ENCODE results near the gene S100A2.

The S100A2 gene

DNA sequence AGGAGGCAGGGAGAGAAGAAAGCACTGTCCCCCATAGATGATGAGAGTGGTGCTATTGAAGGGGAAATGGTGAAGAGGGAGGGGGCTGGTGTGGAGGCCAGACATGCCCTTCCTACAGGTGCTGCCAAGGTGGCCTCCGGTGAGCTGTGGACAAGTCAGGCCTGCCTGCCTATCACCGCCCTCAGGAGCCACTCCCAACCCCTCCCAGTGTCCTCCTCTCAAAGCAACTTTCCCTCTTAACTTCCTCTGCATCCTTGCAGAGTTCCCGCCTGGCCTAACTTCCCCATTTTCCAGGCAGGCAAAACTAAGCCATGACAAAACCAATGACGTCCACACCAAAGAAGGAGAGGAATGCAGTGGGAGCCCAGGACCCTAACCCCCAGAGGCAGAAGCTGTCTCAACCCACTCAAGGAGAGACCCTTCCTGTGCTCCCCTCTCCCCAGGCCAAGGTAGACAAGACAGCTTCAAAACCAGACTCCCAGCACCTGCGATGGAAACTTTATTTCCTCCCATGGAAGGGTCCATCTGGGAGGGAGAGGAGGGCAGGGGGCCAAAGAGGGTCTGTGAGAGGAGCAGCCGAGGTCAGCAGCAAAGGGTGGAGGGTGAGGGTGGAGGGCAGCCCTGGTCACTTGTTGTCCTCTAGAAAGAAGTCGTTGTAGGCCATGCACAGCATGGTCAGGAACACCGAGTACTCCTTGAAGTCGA lies 28.8 kb downstream of the S100A2 start:
- CTCF ChIA-PET, result interaction anchor here (5.7 to 14.8 kb wide), 5 partner anchors 9 to 34 kb away, joined by 50 to 333 read pairs (median 97); partner anchors contain the start of genes S100A2, S100A3 and S100A4

DNA sequence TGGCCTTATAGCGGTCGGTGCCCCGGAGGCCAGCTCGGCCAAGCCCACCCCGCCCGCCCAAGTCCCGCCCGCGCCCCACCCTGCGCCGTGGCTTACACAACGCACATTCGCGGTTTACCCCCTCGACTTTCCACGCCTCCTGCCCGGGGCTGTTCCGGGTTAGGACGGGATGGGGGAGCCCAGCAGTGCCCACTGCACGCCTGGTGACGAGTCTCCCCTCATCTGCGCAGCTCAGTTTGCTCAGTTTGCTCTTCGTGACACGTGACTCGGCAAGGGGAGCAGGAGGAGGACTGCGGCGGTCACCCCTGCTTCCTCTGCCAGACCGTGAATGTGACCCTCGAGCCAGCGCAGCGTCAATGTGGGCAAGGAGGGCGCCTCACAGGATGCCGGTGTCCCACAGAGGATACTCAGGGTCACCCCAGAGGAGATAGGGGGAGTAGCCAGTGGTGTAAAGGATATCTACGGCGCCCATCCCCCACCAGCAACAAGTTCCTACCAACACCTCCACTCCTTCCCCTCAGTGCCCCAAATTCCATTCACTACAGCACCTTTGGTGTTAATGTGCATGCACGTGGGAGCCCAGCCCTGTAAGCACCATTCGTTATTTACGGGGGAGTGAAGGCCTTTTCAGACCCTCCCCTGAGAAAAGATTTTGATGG lies 29.5 kb downstream of the S100A2 start:
- ChIA-PET CTCF (interaction anchor here (1.2 to 14.8 kb wide), 7 partner anchors 10 to 184 kb away, joined by 3 to 333 read pairs (median 80); partner anchors contain the start of genes S100A1, S100A13, S100A2 and S100A3), POLR2A (interaction anchor here (0.6 to 5.5 kb wide), 16 partner anchors 9 to 98 kb away, joined by 3 to 128 read pairs (median 4); partner anchors contain the start of genes CHTOP, S100A13, S100A16 and S100A2)
- TF ChIP-seq, protein P1, sequence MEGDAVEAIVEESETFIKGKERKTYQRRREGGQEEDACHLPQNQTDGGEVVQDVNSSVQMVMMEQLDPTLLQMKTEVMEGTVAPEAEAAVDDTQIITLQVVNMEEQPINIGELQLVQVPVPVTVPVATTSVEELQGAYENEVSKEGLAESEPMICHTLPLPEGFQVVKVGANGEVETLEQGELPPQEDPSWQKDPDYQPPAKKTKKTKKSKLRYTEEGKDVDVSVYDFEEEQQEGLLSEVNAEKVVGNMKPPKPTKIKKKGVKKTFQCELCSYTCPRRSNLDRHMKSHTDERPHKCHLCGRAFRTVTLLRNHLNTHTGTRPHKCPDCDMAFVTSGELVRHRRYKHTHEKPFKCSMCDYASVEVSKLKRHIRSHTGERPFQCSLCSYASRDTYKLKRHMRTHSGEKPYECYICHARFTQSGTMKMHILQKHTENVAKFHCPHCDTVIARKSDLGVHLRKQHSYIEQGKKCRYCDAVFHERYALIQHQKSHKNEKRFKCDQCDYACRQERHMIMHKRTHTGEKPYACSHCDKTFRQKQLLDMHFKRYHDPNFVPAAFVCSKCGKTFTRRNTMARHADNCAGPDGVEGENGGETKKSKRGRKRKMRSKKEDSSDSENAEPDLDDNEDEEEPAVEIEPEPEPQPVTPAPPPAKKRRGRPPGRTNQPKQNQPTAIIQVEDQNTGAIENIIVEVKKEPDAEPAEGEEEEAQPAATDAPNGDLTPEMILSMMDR (IDR thresholded peaks at IDR 0.05; ENCODE audit: insufficient read depth, low read length, missing control alignments), result no peak
- peak overlapping the region; percentile 99 for H3K4me3 ChIP-seq (ENCODE audit: low read depth, low read length)
- no peak for DNase-seq (ENCODE audit: low read depth, low spot score)

More for the DNA sequence above, 28.8 kb downstream of the S100A2 start:
- no peak for DNase-seq (ENCODE audit: low read depth, low spot score)
- POLR2A ChIA-PET, result interaction anchor here (1.0 to 5.5 kb wide), 10 partner anchors 8 to 90 kb away, joined by 3 to 128 read pairs (median 16); partner anchors contain the start of genes S100A13, S100A16, S100A2 and S100A4
- TF ChIP-seq, protein P1 (IDR thresholded peaks at IDR 0.05; ENCODE audit: insufficient read depth, low read length, missing control alignments), result no peak
- peak overlapping the region; percentile 99; the same call in 1 of the 2 replicates for H3K4me3 ChIP-seq (ENCODE audit: low read depth, low read length)

DNA sequence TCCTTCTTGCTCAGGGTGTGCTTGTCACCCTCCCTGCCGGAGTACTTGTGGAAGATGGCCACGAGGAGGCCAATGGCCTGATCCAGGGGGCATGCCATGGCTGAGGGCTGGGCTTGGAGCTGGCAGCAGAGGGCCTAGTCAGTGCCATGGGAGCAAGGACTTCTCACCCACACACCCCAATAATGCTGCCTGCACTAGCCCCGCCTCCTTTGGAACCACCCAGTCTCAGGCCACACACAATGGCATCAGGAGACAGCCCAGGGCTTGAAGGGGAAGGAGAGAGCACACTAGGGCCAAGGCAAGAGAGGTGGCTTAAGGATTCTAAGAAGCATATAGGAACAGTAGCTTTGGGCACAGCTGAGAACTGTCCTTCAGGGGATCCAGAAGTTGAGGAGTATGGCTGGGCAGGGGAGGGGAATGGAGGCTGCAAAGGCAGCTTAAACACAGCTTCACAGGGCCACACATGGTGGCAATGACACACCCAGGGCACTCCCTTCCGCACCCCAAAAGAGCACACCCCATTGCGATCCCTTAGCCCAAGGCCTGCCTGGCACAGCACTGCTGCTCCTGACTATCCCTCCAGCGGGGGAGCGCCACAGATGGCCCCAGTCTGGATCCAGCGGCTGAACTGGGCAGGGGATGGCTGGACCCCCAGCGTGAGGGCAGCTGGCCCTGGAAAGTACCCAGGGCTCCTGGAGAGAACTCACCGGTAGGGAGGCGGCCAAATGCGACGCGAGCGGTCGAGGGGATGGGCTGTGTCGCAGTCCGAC lies 30.2 kb downstream of the S100A2 start, which contains the start of gene S100A6:
Gene S100A6 (minus strand): TSS at position 750 of the 770 bp plus-strand sequence. CDS start 652 bp downstream, at position 98.
- ChIA-PET POLR2A (interaction anchor here (0.6 to 5.5 kb wide), 19 partner anchors 10 to 118 kb away, joined by 3 to 128 read pairs (median 5); partner anchors contain the start of genes CHTOP, S100A13, S100A16 and S100A2), CTCF (interaction anchor here (0.8 to 14.8 kb wide), 10 partner anchors 10 to 183 kb away, joined by 3 to 333 read pairs (median 39); partner anchors contain the start of genes S100A1, S100A13, S100A16 and S100A2)
- DNase-seq (ENCODE audit: low read depth, low spot score), result no peak
- H3K4me3 ChIP-seq (ENCODE audit: low read depth, low read length), result peak within 1 kb of the TSS; percentile 99
- TF ChIP-seq, protein P1 (IDR thresholded peaks at IDR 0.05; ENCODE audit: insufficient read depth, low read length, missing control alignments), result peak; percentile 25

DNA sequence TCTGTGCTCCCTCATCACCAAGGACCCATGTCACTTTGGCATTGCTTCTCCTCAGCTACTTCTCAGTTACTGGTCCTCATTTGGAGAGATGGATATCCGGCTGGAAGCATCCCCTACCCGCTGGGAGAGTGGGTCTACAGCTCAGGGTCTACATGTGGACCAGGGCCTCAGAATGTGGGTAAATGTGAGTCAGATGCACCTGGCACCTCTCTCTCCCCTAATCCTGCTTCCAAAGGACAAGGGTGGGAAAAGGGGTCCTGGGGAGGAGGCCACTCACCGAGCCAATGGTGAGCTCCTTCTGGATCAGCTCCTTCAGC lies 30.8 kb downstream of the S100A2 start:
- TF ChIP-seq, protein P1 (IDR thresholded peaks at IDR 0.05; ENCODE audit: insufficient read depth, low read length, missing control alignments), result no peak
- ChIA-PET POLR2A (interaction anchor here (1.0 to 5.5 kb wide), 16 partner anchors 10 to 119 kb away, joined by 3 to 128 read pairs (median 8); partner anchors contain the start of genes CHTOP, S100A13, S100A16 and S100A2), CTCF (interaction anchor here (0.8 to 14.8 kb wide), 11 partner anchors 10 to 215 kb away, joined by 3 to 333 read pairs (median 22); partner anchors contain the start of genes S100A1, S100A13, S100A16 and S100A2)
- DNase-seq (ENCODE audit: low read depth, low spot score), result no peak
- peak overlapping the region; percentile 99 for H3K4me3 ChIP-seq (ENCODE audit: low read depth, low read length)

DNA sequence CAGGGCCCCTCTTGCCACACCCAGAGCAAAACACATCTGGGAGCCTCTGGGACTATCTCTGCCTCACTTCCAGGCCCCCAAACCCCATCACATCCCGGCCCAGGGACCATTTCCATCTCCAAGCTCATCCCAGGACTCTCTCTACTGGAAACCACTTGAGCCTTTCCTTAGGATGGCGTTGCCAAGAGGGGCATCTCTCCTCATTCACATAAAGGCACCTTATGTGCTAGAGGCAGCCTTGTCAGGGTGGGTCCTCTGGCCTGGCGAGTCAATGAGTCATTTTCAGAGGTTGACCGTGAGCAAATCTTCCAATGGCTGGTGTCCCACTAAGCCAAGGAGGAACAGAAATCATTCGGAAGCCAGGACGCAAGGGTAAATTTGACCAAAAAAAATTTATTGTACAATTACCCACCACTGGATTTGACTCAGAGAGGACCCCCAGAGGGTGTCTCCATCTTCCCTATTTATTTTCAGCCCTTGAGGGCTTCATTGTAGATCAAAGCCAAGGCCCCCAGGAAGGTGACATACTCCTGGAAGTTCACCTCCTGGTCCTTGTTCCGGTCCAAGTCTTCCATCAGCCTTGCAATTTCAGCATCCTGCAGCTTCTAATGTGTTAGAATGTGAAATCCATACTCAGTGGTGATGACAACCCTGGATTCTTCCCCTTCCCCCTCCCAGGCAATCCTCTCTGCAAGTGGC lies 31.3 kb downstream of the S100A2 start:
- ChIA-PET POLR2A (interaction anchor here (0.7 to 5.5 kb wide), 17 partner anchors 10 to 174 kb away, joined by 3 to 128 read pairs (median 6); partner anchors contain the start of genes CHTOP, S100A13, S100A16 and S100A2), CTCF (interaction anchor here (0.8 to 14.8 kb wide), 14 partner anchors 9 to 215 kb away, joined by 3 to 333 read pairs (median 22); partner anchors contain the start of genes S100A1, S100A13, S100A16 and S100A2)
- peak overlapping the region; percentile 99 for H3K4me3 ChIP-seq (ENCODE audit: low read depth, low read length)
- TF ChIP-seq, protein P1 (IDR thresholded peaks at IDR 0.05; ENCODE audit: insufficient read depth, low read length, missing control alignments), result no peak
- DNase-seq (ENCODE audit: low read depth, low spot score), result no peak
